Measurements from ENCODE around the gene USP48. TPM values are rescaled to one million over a fixed set of nuclear protein-coding genes. Genes with fewer than 3 reads are reported as not detected.
A peak's percentile ranks its signal among the peaks of the same experiment; 100 is the strongest.

USP48 gene
- total RNA-seq, 4 donors from 2014 or later, result 35.4 to 198 (median 50.7) TPM

DNA sequence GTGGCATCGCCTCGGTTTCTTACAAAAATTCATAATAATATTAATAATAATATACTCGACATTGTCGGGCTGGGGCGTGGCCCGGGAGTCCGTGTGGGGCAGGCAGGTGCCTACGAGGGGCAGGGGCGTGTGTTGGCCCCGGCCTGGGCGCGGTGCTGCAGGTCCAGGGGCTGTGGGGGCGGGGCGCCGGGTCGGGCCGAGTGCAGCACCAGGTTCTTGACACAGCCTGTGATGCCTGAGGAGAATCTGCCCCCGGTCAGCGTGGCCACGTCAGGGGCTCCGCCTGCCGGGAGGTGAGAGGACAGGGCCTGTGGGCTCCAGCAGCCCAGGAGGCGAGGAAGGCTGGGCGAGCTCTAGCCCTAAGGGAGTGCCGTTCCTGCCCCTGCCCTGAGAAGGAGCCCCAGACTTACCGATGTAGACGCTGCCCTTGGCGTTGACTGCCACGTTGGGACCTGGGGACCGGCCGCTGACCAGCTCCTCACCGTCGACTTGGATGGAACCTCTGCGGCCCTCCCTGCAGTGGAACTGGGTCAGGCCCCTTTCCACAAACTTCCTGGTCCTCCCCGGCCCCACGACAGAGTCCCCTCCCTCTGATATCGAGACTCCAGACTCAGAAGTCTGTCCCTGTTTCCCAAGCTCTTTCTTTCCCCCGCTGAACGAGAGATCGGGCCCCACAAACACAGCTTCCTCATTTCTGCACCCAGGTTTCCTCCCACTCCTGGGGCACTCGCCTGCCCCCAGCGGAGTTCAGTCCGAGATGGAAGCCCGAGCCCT is 40.4 kb upstream of the USP48 start:
- H3K9me3 ChIP-seq, result no peaks in the 10 kb centered on the region
- no peak for DNase-seq
- H3K4me1 ChIP-seq, result peaks cover 0 to 4% (median 0%) of the 10 kb centered on the region in 4 donors
- peaks cover 0 to 62% (median 0%) of the 10 kb centered on the region in 3 donors for H3K36me3 ChIP-seq
- TF ChIP-seq, protein P1, sequence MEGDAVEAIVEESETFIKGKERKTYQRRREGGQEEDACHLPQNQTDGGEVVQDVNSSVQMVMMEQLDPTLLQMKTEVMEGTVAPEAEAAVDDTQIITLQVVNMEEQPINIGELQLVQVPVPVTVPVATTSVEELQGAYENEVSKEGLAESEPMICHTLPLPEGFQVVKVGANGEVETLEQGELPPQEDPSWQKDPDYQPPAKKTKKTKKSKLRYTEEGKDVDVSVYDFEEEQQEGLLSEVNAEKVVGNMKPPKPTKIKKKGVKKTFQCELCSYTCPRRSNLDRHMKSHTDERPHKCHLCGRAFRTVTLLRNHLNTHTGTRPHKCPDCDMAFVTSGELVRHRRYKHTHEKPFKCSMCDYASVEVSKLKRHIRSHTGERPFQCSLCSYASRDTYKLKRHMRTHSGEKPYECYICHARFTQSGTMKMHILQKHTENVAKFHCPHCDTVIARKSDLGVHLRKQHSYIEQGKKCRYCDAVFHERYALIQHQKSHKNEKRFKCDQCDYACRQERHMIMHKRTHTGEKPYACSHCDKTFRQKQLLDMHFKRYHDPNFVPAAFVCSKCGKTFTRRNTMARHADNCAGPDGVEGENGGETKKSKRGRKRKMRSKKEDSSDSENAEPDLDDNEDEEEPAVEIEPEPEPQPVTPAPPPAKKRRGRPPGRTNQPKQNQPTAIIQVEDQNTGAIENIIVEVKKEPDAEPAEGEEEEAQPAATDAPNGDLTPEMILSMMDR (IDR thresholded peaks at IDR 0.05), result no peak
- TF ChIP-seq POLR2A (IDR thresholded peaks at IDR 0.05), result no peak
- H3K4me3 ChIP-seq, result no peak overlapping the region
- no peak overlapping the region for H3K27ac ChIP-seq
- no peaks in the 10 kb centered on the region for H3K27me3 ChIP-seq

DNA sequence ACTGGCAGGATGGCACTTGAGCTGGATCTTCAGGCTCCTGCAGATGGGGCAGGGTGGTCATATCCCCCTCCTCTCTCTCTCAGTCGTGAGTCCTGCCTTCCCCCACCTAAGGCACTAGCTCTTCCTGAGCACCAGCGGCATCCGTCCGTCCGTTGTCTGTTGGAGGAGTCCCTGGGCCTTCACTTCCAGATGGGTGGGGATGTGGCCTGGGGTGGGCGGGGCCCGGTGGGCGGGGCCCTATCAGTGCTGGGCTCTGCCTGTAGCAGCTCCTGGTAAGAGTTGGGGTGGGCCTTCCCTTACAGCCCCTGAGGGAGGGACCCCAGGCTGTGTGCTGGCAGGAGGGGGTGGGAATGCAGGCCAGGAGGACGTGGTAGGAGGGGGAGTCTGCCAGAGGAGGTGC is 39.4 kb upstream of the USP48 start:
- no peak overlapping the region for H3K27ac ChIP-seq
- DNase-seq, result no peak

DNA sequence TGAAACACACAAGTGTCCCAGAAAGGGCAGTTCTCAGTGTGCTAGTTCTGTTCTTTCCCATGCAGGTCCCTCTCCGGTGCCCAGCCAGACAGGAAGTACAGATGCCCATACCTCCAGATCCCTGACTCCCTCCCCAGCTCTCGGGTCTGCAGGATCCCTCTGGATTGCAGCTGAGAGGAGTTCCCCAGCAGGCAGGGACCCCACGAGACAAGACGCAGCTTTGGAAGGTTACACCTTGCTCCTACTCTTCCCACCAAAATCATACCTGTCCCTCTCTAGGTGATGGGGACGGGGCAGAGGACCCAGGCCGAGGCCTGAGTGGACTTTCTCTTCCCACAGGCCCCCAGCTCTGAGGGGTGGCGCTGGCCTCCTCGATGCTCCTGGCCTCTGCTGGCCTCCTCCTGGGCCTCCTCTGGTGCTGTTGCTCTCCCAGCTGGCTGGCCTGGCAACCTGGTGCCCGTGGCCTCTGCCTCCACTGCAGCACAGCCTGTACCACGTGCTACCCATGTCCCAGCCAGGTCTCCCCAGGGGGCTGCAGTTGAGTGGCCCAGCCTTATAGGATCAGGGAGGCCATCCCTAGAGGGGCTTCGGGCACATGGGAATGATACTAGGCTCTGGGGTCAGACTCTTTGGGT is 38.6 kb upstream of the USP48 start:
- H3K27me3 ChIP-seq, result no peaks in the 10 kb centered on the region
- TF ChIP-seq, protein P1 (IDR thresholded peaks at IDR 0.05), result no peak
- TF ChIP-seq POLR2A (IDR thresholded peaks at IDR 0.05), result no peak
- H3K36me3 ChIP-seq, result peaks cover 0 to 43% (median 0%) of the 10 kb centered on the region in 3 donors
- H3K27ac ChIP-seq, result no peak overlapping the region
- no peaks in the 10 kb centered on the region for H3K9me3 ChIP-seq
- no peak overlapping the region for H3K4me3 ChIP-seq
- peaks cover 0 to 7% (median 0%) of the 10 kb centered on the region in 4 donors for H3K4me1 ChIP-seq
- DNase-seq, result no peak

More for the DNA sequence above, 39.4 kb upstream of the USP48 start:
- peaks cover 0 to 52% (median 0%) of the 10 kb centered on the region in 3 donors for H3K36me3 ChIP-seq
- no peak overlapping the region for H3K4me3 ChIP-seq
- no peak for TF ChIP-seq POLR2A (IDR thresholded peaks at IDR 0.05)
- TF ChIP-seq, protein P1 (IDR thresholded peaks at IDR 0.05), result no peak
- H3K27me3 ChIP-seq, result no peaks in the 10 kb centered on the region
- H3K9me3 ChIP-seq, result no peaks in the 10 kb centered on the region
- peaks cover 0 to 7% (median 0%) of the 10 kb centered on the region in 4 donors for H3K4me1 ChIP-seq

DNA sequence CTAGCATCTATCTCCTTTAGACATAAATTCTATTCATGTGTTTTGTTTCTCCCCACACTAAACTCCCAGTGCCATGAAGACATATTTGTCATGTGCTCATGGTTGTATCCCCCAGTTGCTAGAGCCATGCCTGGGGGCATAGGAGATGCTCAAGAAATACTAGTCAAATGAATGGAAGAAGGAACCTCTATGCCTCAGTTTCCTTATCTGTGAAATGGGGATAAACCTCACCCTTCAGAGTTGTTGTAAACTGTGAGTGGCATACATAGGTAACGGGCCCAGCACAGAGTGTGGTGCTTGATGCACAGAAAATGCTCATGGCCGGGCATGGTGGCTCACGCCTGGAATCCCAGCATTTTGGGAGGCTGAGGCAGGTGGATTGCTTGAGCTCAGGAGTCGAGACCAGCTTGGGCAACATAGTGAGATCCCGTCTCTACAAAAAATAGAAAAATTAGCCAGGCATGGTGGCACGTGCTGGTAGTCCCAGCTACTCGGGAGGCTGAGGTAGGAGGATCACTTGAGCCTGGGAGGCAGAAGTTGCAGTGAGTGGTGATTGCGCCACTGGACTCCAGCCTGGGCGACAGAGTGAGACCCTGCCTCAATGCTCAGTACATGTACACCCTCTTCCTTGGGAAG is 37.8 kb upstream of the USP48 start:
- Histone ChIP-seq H3K4me1 (peaks cover 0 to 7% (median 0%) of the 10 kb centered on the region in 4 donors), H3K4me3 (no peak overlapping the region), H3K36me3 (peaks cover 0 to 35% (median 0%) of the 10 kb centered on the region in 3 donors), H3K9me3 (no peaks in the 10 kb centered on the region), H3K27me3 (no peaks in the 10 kb centered on the region), H3K27ac (no peak overlapping the region)
- TF ChIP-seq, protein P1 (IDR thresholded peaks at IDR 0.05), result no peak
- no peak for TF ChIP-seq POLR2A (IDR thresholded peaks at IDR 0.05)
- DNase-seq, result no peak

DNA sequence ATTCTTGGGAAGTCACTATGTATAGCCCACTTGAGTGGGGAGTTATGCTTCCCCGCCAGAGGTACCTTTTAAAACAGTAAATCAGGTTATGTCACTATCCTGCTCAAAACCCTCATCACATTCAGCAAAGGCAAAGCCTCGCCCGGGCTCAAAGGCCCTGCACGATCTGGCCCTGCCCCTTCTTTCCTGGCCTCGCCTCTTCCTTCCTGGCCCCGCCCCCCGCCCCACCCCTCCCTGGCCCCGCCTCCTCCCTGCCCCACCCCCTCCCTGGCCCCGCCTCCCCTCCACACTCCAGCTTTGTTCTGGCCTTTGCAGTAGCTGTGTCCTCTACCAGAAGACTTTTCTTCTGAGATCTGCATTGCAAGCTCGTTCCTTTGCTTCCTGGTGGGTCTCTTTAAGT is 35.7 kb upstream of the USP48 start:
- TF ChIP-seq POLR2A (IDR thresholded peaks at IDR 0.05), result no peak
- TF ChIP-seq, protein P1 (IDR thresholded peaks at IDR 0.05), result no peak
- DNase-seq, result peak in 2 of 3 donors; percentile 67 to 78
- peaks cover 0 to 13% (median 2%) of the 10 kb centered on the region in 4 donors for H3K4me1 ChIP-seq
- H3K27ac ChIP-seq, result peak overlapping the region in 1 of 4 donors; percentile 39
- H3K4me3 ChIP-seq, result no peak overlapping the region
- H3K27me3 ChIP-seq, result no peaks in the 10 kb centered on the region
- no peaks in the 10 kb centered on the region for H3K9me3 ChIP-seq
- peaks cover 0 to 16% (median 0%) of the 10 kb centered on the region in 3 donors for H3K36me3 ChIP-seq

All from Peyer's patch (tissue), 4 donors.